HepG2 (cell line): ENCODE measurements around the gene EEFSEC. TPM values are rescaled to one million over a fixed set of nuclear protein-coding genes. Genes with fewer than 3 reads are reported as not detected.

Experiments used
- ATAC-seq: fragments of 200-7000 bp; cut with Tn5 transposase; 3 replicates; pipeline ENCODE4 v1.9.1; 2020; ENCODE audit warnings: mild to moderate bottlenecking, moderate library complexity
- BruUV-seq: library from RNA; stranded (reverse); fragments of 400-500 nt; replicated peaks from 2 replicates; lab custom pipeline; 2021; lab: Mats Ljungman, UMichigan
- CTCF ChIA-PET: fragments of 300-600 bp; formaldehyde crosslinking; extraction: SDS; loops from one replicate; lab custom pipeline; 2021; ENCODE audit warnings: low total read pairs, inconsistent platforms, low intra/inter-chr PET ratio; lab: Yijun Ruan, JAX
- POLR2A ChIA-PET: fragments of 350-600 bp; sonication (Branson Sonifier 250); formaldehyde crosslinking; loops from one replicate; lab custom pipeline; 2020; ENCODE audit warnings: antibody characterized with exemption, inconsistent platforms; lab: Yijun Ruan, JAX
- DNase-seq: peaks from one replicate; pipeline ENCODE4 v3.0.0-alpha.2; 2015; ENCODE audit warnings: low spot score
- FAIRE-seq: peaks from 3 replicates; lab custom pipeline; 2011; peaks lifted over from hg19 to GRCh38; lab: Jason Lieb, UNC
- H2AFZ ChIP-seq: one replicate; pipeline ENCODE4 v1.6.1; 2011; ENCODE audit warnings: low read length, inconsistent platforms
- H3K27ac ChIP-seq: fragments of 300-600 bp; 3 replicates; pipeline ENCODE4 v1.8.0; 2011; ENCODE audit warnings: mixed run types, mild to moderate bottlenecking, mixed read lengths, low read length, inconsistent platforms; ENCODE audit not compliant: insufficient read depth; ENCODE audit errors: extremely low read length
- H3K27me3 ChIP-seq, 2 experiments: fragments of 200-600 bp in 1 of 2; 2 replicates in 1 of 2; 3 replicates in 1 of 2; pipeline versions ENCODE4 v1.6.0 to v1.8.0; 2011; ENCODE audit warnings: low read length in 2 of 2, mild to moderate bottlenecking in 2 of 2, moderate library complexity in 2 of 2, inconsistent platforms in 1 of 2; ENCODE audit not compliant: insufficient read depth in 2 of 2, control insufficient read depth in 1 of 2
- H3K36me3 ChIP-seq, 2 experiments: fragments of 200-600 bp in 1 of 2; replicated peaks in 1 of 2; 2 replicates in 1 of 2; 3 replicates in 1 of 2; pipeline versions ENCODE4 v1.5.1 to v1.8.0; 2011; ENCODE audit warnings: low read length in 2 of 2, inconsistent platforms in 1 of 2; ENCODE audit not compliant: insufficient read depth in 2 of 2, control insufficient read depth in 1 of 2
- H3K4me1 ChIP-seq: 2 replicates; pipeline ENCODE4 v1.5.1; 2012; ENCODE audit warnings: low read length, inconsistent platforms; ENCODE audit not compliant: insufficient read depth
- H3K4me2 ChIP-seq: 2 replicates; pipeline ENCODE4 v1.6.0; 2011; ENCODE audit warnings: low read depth, low read length, inconsistent platforms
- H3K4me3 ChIP-seq, 3 experiments: fragments of 200-600 bp in 1 of 3; sonication (generic), shearing (Covaris generic) in 1 of 3; replicated peaks in 1 of 3; 2 replicates each; pipeline ENCODE4 v1.5.1; 2011 to 2016; ENCODE audit warnings: low read length in 3 of 3, inconsistent platforms in 2 of 3, low read depth in 2 of 3, mild to moderate bottlenecking in 2 of 3, control low read depth in 1 of 3, mixed read lengths in 1 of 3; ENCODE audit not compliant: insufficient read depth in 1 of 3
- H3K79me2 ChIP-seq: one replicate; pipeline ENCODE4 v1.6.1; 2011; ENCODE audit warnings: low read length, inconsistent platforms; ENCODE audit not compliant: insufficient read depth
- H3K9ac ChIP-seq: 2 replicates; pipeline ENCODE4 v1.6.0; 2011; ENCODE audit warnings: mild to moderate bottlenecking, low read depth, low read length, inconsistent platforms; ENCODE audit not compliant: insufficient read depth
- H3K9me3 ChIP-seq: 2 replicates; pipeline ENCODE4 v1.5.1; 2012; ENCODE audit warnings: mild to moderate bottlenecking, low read length
- H4K20me1 ChIP-seq: 2 replicates; pipeline ENCODE4 v1.6.0; 2011; ENCODE audit warnings: inconsistent platforms, mild to moderate bottlenecking, low read length, moderate library complexity; ENCODE audit not compliant: insufficient read depth
- CENPT ChIP-seq: sonication (generic); formaldehyde crosslinking; IDR thresholded peaks from 2 replicates; pipeline ENCODE4 v1.8.0; 2022; ENCODE audit warnings: low read depth, mild to moderate bottlenecking, moderate library complexity, missing genetic modification reagents
- CREB1 ChIP-seq, 2 experiments: fragments of 450-650 bp in 1 of 2; IDR thresholded peaks; 2 replicates each; pipeline ENCODE4 v1.6.1; 2016 to 2017; ENCODE audit warnings: control low read depth in 1 of 2, mild to moderate bottlenecking in 1 of 2, missing compliant biosample characterization in 1 of 2, missing genetic modification characterization in 1 of 2
- GTF3A ChIP-seq: sonication (generic); formaldehyde crosslinking; conservative IDR thresholded peaks from 2 replicates; pipeline ENCODE4 v1.4.0; 2020; ENCODE audit warnings: mild to moderate bottlenecking, missing genetic modification reagents
- MAF1 ChIP-seq: sonication (generic); formaldehyde crosslinking; IDR thresholded peaks from 2 replicates; pipeline ENCODE4 v1.5.0; 2020; ENCODE audit warnings: missing genetic modification reagents, borderline replicate concordance
- MED13 ChIP-seq: sonication (generic); formaldehyde crosslinking; IDR thresholded peaks from 2 replicates; pipeline ENCODE4 v1.5.0; 2020; ENCODE audit warnings: missing genetic modification reagents
- RARA ChIP-seq: IDR thresholded peaks from 2 replicates; pipeline ENCODE4 v1.6.1; 2016; ENCODE audit warnings: missing genetic modification reagents, missing compliant biosample characterization
- RNF219 ChIP-seq: sonication (generic); formaldehyde crosslinking; IDR thresholded peaks from 2 replicates; pipeline ENCODE4 v1.5.0; 2020; ENCODE audit warnings: mild to moderate bottlenecking, missing genetic modification reagents
- THAP7 ChIP-seq: sonication (generic); formaldehyde crosslinking; IDR thresholded peaks from 2 replicates; pipeline ENCODE4 v1.8.1; 2023; ENCODE audit warnings: mild to moderate bottlenecking, missing genetic modification reagents
- ZBTB10 ChIP-seq: sonication (generic); formaldehyde crosslinking; IDR thresholded peaks from 2 replicates; pipeline ENCODE4 v1.4.0; 2020; ENCODE audit warnings: missing genetic modification reagents, borderline replicate concordance
- ZNF235 ChIP-seq: sonication (generic); formaldehyde crosslinking; IDR thresholded peaks from 2 replicates; pipeline ENCODE4 v1.8.1; 2023; ENCODE audit warnings: mild to moderate bottlenecking, missing genetic modification reagents, borderline replicate concordance
- ZNF260 ChIP-seq: sonication (generic); formaldehyde crosslinking; IDR thresholded peaks from 2 replicates; pipeline ENCODE4 v1.4.0; 2020; ENCODE audit warnings: missing genetic modification reagents, low read depth, mild to moderate bottlenecking, borderline replicate concordance
- ZNF710 ChIP-seq: sonication (generic); formaldehyde crosslinking; IDR thresholded peaks from 2 replicates; pipeline ENCODE4 v1.5.0; 2020; ENCODE audit warnings: mild to moderate bottlenecking, missing genetic modification reagents, borderline replicate concordance
- WGBS: methylation state at CpG from one replicate; pipeline ENCODE4 v1.1.6; 2017; ENCODE audit warnings: low lambda C conversion rate; 5-methylcytosine and 5-hydroxymethylcytosine counted together
- in situ Hi-C: cut with HindIII; loops from 2 replicates; pipeline ENCODE4 v1.10.0; 2017; ENCODE audit warnings: low pct_unique_long_range_greater_than_20kb; ENCODE audit not compliant: extremely low pct_ligation_motif_present
- intact Hi-C: fragments of 100-400 bp; cut with micrococcal nuclease; formaldehyde crosslinking; loops from one replicate; pipeline ENCODE4 v1.10.0; 2022; ENCODE audit not compliant: unreplicated experiment
- polyA plus RNA-seq, 8 experiments: library from polyadenylated mRNA; depleted of rRNA in 3 of 8; stranded (reverse) in 7 of 8; unstranded in 1 of 8; fragments of >200 nt; fragmentation: Illumina TruSeq in 4 of 8; extraction: Trizol in 4 of 8; gene quantifications; 2 replicates each; pipeline versions ENCODE4 v1.2.1 to v1.2.3, GENCODE V29; 2011 to 2016; ENCODE audit warnings: low read depth in 4 of 8, missing spikeins in 1 of 8, mixed read lengths in 1 of 8; ENCODE audit not compliant: insufficient read depth in 1 of 8
- total RNA-seq, 5 experiments: library from RNA; depleted of rRNA; stranded (reverse); fragments of >200 nt; fragmentation: Illumina TruSeq; extraction: Trizol; gene quantifications; 2 replicates each; pipeline ENCODE4 v1.2.3, GENCODE V29; 2016; ENCODE audit warnings: low read depth in 1 of 5

The EEFSEC gene
- total and polyA plus RNA-seq, 2 of the 13 experiments (the other 11 are each of a cell fraction or from before 2014, with no cell fraction given) = 6.4 to 24.2 TPM

GRCh38 chr3:128354788-128355542, 201.7 kb downstream of the EEFSEC start (continued):
- TF ChIP-seq ZNF710 (CRISPR knock-in tag) (0 out of 2 replicates have a peak, but pooled peaks have one; percentile 8), CENPT (no peak), ZNF260 (CRISPR knock-in tag) (no peak), RNF219 (CRISPR knock-in tag) (no peak)

GRCh38 chr3:128355543-128355919, 202.2 kb downstream of the EEFSEC start:
- no peak for ATAC-seq
- in situ Hi-C loops = no loop called here
- TF ChIP-seq MED13 (CRISPR knock-in tag) (no peak), GTF3A (no peak), ZBTB10 (CRISPR knock-in tag) (no peak), THAP7 (CRISPR knock-in tag) (no peak), MAF1 (no peak), CREB1 (IDR thresholded peaks at IDR 0.05) (no peak), CREB1 (CRISPR knock-in tag; IDR thresholded peaks at IDR 0.05) (no peak), RARA (CRISPR knock-in tag) (no peak), ZNF235 (no peak)
- Histone ChIP-seq H3K27me3 (no peaks in the 10 kb centered on the region), H3K4me2 (no peak overlapping the region), H3K4me3 (no peak overlapping the region), H2AFZ (no peak overlapping the region), H4K20me1 (no peaks in the 10 kb centered on the region), H3K79me2 (no peaks in the 10 kb centered on the region), H3K27ac (no peak overlapping the region), H3K4me1 (peaks cover 75% of the 10 kb centered on the region), H3K9me3 (no peaks in the 10 kb centered on the region), H3K9ac (no peak overlapping the region), H3K36me3 (peaks cover 2 to 9% of the 10 kb centered on the region in 2 experiments; a peak in 3 of 5 replicates)
- ChIA-PET POLR2A (interaction anchor here (0.6 to 2.3 kb wide), 3 partner anchors 12 to 664 kb away, joined by 4 to 8 read pairs (median 5); no protein-coding TSS in a partner anchor), CTCF (no interaction called here)
- WGBS = 86% methylated on average over 2 of the region's 2 CpGs
- intact Hi-C loops = no loop called here
- DNase-seq = no peak
- FAIRE-seq = no peak
- BruUV-seq = no TSS peak
